GM12872 (cell line): ENCODE measurements around the gene DYNLRB2.

ENCODE experiments used
- CTCF ChIP-seq: IDR thresholded peaks from 3 replicates; pipeline ENCODE4 v1.5.1; 2011; ENCODE audit warnings: low read depth, mild to moderate bottlenecking, low read length, moderate library complexity; ENCODE audit not compliant: insufficient read depth

Gene DYNLRB2

GRCh38 chr16:80511824-80512592, 28.8 kb upstream of the DYNLRB2 start:
- TF ChIP-seq CTCF, result no peak

GRCh38 chr16:80512593-80512853, 28.3 kb upstream of the DYNLRB2 start:
- no peak for TF ChIP-seq CTCF

GRCh38 chr16:80515374-80515773, 25.4 kb upstream of the DYNLRB2 start:
- TF ChIP-seq CTCF, result no peak

GRCh38 chr16:80517846-80518245, 22.9 kb upstream of the DYNLRB2 start:
- no peak for TF ChIP-seq CTCF

GRCh38 chr16:80518436-80518835, 22.4 kb upstream of the DYNLRB2 start:
- no peak for TF ChIP-seq CTCF

GRCh38 chr16:80519189-80519588, 21.6 kb upstream of the DYNLRB2 start:
- no peak for TF ChIP-seq CTCF

GRCh38 chr16:80525420-80525819, 15.4 kb upstream of the DYNLRB2 start:
- TF ChIP-seq CTCF, result no peak
